ENCODE results near the gene DDX1.

GRCh38 chr2:15645300-15645699, 53.6 kb downstream of the DDX1 start:
- TF ChIP-seq, protein P1, sequence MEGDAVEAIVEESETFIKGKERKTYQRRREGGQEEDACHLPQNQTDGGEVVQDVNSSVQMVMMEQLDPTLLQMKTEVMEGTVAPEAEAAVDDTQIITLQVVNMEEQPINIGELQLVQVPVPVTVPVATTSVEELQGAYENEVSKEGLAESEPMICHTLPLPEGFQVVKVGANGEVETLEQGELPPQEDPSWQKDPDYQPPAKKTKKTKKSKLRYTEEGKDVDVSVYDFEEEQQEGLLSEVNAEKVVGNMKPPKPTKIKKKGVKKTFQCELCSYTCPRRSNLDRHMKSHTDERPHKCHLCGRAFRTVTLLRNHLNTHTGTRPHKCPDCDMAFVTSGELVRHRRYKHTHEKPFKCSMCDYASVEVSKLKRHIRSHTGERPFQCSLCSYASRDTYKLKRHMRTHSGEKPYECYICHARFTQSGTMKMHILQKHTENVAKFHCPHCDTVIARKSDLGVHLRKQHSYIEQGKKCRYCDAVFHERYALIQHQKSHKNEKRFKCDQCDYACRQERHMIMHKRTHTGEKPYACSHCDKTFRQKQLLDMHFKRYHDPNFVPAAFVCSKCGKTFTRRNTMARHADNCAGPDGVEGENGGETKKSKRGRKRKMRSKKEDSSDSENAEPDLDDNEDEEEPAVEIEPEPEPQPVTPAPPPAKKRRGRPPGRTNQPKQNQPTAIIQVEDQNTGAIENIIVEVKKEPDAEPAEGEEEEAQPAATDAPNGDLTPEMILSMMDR (IDR thresholded peaks at IDR 0.05) = no peak
- no peak for TF ChIP-seq POLR2A (IDR thresholded peaks at IDR 0.05)
